SKM-1 (cell line): ENCODE data around the gene SAMD11.
"Not testable (repeated sequence)": the region's sequence is repeated elsewhere in the genome, so short reads cannot be mapped to it uniquely, and the experiment has no call there.

Experiments
- DNase-seq: peaks from one replicate; lab custom pipeline; 2025; ENCODE audit not compliant: unreplicated experiment; lab: John Stamatoyannopoulos, UW

Gene SAMD11, protein sequence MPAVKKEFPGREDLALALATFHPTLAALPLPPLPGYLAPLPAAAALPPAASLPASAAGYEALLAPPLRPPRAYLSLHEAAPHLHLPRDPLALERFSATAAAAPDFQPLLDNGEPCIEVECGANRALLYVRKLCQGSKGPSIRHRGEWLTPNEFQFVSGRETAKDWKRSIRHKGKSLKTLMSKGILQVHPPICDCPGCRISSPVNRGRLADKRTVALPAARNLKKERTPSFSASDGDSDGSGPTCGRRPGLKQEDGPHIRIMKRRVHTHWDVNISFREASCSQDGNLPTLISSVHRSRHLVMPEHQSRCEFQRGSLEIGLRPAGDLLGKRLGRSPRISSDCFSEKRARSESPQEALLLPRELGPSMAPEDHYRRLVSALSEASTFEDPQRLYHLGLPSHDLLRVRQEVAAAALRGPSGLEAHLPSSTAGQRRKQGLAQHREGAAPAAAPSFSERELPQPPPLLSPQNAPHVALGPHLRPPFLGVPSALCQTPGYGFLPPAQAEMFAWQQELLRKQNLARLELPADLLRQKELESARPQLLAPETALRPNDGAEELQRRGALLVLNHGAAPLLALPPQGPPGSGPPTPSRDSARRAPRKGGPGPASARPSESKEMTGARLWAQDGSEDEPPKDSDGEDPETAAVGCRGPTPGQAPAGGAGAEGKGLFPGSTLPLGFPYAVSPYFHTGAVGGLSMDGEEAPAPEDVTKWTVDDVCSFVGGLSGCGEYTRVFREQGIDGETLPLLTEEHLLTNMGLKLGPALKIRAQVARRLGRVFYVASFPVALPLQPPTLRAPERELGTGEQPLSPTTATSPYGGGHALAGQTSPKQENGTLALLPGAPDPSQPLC

DNA sequence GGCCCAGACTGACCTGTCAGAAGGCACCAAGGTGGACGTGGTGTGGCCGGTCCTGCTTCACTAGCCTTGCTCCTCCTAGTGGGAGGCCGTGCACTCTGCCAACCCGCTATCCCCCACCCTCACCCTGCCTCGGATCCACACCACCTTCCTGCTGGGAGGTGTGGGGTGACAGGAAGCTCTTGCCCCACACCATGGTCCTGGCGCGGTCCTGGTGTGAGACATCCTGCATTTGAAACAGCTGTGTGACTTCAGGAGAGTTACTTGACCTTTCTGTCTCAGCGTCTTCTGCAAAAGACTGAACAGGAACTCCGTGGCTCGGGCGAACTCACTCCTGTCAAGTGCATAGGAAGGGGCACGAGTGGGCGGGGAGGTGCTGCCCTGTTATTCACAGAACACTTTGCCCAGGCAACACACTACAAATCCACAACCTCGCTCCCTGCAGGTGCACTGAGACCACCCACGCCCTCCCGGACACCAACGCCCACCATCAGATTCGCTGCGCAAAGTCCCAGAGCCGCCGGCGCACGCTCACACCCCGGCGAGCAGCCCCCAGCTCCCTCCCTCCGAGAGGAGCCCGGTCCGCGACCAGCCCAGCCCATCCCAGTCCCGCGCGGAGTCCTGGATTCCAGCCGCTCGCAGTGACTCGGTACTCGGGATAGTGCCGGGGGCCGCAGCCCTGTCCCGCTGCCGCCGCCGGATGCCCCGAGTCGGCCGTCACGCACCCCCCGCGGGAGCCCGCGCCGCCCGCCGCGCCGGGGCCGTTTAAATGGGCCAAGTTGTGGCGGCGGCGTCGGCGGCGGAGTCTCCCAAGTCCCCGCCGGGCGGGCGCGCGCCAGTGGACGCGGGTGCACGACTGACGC is at the start of gene SAMD11:
Gene SAMD11, plus strand, starts transcription at position 793 of the 860 bp plus-strand sequence. CDS start 509 bp downstream, outside the sequence.
- DNase-seq = no peak

DNA sequence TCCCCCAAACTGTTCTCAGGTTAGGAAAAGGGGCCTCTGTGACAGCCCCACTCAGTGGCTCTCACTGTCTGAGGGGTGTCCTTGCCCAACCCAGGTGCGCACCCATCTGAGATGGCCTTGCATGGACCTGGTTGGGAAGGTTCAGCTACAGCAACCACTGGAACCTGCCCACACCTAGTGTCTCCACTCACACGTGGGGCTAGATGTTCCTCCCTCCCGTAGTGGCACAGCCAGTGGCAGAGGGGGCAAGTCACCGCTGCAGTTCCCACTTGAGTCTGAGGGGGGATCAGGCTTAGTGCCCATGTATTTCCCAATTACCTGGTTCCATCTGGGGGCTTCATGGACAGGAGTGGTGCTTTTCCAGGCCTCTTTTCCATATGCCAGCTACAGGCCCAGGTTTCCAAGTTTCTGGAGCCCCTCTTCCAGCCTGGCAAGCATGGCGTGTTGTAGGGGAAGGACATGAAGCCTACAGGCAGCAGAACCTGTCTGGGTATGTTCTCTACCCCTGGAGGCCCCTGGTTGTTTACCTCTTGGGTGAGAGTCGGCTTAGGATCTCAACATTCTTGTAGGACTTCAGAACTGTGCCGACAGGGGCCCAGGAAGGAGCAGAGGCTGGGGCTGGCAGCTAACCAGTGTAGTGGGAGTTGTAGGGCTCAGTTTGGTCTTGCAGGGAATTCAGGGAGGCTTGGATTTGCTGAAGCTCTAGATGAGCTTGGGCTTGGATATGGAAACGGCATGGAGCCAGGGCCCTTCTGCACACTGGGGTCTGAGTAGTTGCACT is 47.1 kb upstream of the SAMD11 start:
- DNase-seq = not testable (repeated sequence)

DNA sequence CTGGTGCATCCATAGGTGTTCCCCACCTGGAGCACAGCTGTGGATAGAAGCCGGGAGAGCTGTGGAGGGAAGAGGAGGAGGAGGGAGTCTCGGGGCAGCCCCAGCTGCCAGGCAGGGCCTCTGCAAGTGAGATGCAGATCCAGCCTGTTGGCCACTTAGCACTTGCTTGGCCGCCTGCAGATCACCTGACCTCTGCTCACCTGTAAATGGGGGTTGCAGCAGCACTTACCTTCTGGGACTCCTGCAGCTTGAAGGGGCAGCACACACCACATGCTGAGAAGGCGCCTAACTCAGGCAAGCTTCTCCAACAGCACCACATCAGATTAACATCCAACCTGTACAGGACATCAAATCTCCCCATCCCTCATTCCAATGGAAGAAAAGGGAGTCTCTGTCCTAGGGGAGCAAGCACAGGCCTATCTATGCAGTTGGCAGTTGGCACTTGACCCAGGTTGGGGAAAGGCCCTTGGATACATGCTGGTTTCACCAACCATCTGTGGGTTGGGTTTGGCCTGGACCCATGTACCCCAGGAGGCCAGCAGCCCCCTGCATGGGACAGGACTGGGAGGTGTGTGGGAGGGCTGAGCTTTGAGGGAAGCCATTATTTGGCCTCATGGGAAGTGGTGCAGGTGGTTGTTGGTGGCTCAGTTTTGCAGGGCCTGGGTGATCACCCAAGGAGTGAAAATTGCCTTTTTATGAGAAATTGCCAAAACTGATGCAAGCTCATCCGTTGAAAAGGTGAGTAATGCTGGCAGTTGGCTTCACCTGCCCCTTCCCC is 46.3 kb upstream of the SAMD11 start:
- not testable (repeated sequence) for DNase-seq

DNA sequence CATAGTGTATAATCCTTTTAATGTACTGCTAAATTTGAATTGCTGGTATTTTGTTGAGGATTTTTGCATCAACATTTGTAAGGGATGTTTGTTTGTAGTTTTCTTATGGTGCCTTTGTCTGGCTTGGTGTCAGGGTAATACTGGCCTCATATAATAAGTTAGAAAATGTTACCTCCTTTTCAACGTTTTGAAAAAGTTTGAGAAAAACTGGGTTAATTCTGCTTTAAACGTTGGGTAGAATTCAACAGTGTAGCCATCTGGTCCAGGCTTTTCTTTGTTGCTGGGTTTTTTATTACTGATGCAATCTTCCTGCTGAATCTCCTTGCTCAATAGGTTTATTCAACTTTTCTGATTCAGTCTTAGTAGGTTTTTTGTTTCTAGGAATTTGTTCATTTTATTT is 43.2 kb upstream of the SAMD11 start:
- not testable (repeated sequence) for DNase-seq

DNA sequence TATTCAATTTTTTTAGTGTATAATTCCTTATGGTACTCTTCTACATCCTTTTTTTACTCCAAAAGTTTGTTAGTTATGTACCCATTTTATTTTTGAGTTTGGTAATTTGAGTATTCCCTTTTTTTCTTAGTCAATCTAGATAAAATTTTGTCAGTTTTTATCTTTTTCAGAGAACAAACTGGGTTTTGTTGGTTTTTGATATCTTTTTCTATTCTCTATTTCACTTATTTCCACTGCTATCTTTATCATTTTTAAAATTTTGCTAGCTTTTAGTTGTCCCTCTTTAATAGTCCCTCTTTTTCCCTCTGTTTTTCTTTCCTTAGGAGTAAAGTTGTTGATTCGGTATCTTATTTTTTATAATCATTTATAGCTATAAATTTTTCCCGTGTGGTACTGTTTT is 42.8 kb upstream of the SAMD11 start:
- not testable (repeated sequence) for DNase-seq

DNA sequence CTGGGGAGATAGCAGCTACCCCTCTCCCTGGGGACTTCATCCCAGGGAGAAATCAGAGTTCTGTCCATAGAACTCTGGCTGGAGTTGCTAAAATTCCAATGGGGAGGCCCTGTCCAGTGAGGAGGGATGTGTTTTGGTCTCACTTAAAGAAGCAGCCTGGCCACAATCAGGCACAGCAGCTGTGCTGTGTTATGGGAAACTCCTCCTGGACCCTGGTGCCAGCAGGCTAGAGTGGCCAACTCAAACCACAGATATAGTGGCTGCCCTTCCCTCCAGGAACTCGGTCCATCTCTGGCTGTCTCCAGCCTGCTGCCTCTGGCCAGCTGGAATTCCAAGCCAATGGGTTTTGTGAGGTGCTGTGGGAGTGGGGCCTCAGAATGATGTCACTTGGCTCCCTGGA is 37.4 kb upstream of the SAMD11 start:
- no peak for DNase-seq

DNA sequence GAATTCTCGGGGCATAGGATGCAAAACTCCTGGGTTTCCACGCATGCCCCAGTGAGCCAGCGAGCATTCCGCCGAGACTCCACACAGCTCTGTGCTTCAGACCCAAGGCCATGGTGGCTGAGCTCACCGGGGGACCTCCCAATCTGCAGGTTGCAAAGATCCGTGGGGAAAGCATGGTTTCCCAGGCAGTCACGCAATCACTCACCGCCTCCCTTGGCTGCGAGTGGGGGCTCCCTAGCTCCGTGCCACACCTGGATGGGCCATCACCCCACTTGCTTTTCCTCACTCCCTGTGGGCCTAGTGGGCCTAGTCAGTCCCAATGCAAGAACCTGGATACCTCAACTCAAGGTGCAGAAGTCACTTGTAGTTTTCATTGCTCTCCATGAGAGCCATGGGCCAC is 37.0 kb upstream of the SAMD11 start:
- no peak for DNase-seq

DNA sequence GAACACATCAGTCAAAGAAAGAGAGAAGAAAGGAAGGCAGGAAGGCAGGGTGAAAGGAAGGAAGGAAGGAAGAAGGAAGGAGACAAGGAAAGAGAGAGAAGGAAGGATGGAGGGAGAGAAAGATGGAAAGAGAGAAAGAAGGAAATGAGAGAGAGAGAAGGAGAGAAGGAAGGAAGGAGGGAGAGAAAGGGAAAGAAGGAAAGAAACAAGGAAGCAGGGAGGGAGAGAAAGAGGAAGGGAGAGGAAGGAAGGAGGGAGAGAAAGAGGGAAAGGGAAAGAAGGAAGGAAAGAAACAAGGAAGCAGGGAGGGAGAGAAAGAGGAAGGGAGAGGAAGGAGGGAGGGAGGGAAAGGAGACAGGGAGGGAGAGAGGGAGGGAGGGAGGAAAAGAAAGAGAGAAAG is 35.4 kb upstream of the SAMD11 start:
- no peak for DNase-seq

DNA sequence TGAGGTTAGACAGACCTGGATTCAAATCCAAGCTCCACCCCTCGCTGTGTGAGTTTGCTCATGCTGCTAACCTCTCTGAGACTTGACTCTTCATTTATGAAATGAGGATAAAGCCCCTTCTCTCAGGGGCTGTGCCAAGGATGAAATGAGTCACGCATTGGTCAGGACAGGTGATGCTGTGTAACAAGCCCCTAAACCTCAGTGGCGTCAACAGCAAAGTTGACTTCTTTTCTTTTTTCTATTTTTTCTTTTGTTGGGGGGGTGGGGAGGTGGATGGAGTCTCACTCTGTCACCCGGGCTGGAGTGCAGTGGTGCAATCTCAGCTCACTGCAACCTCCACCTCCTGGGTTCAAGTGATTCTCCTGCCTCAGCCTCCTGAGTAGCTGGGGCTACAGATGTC is 33.9 kb upstream of the SAMD11 start:
- not testable (repeated sequence) for DNase-seq

DNA sequence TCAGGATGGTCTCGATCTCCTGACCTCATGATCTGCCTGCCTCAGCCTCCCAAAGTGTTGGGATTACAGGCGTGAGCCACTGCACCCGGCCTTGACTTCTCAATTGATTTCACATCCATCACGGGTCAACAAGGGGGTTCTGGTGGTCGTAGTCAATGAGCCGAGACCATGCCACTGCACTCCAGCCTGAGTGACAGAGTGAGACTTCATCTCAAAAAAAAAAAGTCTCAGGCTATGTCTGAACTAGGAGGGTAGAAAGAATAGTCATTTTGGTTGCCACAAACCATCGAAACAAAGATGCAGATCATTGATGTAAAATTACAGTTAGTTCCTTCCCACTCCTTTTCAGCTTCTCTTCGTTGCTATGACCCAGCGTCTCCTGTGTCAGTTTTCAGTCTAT is 33.5 kb upstream of the SAMD11 start:
- DNase-seq = not testable (repeated sequence)

DNA sequence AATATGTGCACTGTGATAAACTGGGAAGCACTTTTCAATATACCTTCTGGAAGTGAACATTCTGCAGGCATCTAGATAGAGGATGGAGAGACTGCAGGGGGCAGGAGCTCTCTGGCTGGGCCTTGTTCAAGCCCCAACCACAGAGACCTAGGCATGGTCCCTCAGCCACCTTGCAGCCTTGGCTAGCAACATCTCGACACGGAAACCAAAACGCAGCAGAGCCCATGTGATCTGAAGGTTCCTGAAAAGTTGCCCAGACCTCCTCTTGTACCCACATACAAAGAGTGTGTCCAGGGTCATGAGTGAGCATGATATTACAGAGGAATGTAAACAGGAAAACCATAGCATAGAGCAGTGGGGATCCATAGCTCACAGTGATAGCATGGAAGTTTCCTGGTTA is 33.1 kb upstream of the SAMD11 start:
- DNase-seq = no peak

DNA sequence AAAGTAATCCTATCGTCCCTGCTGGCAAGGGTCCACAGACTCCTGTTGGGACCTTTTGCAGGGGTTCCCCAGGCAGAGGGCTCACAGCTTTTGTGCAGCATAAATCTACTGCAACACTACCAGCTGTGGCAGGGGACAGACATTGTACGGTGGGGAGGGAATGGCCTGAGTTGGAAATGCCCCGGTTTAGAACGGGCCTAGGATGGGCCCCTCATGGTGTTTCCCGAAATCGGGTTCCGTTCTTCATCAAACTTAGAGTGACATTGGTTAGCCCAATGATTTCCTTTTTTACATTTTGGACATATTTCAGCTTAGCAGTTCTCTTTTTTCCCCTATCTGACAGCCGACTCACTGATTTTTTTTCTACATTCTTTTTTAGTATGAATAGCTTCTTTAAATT is 26.5 kb upstream of the SAMD11 start:
- no peak for DNase-seq

DNA sequence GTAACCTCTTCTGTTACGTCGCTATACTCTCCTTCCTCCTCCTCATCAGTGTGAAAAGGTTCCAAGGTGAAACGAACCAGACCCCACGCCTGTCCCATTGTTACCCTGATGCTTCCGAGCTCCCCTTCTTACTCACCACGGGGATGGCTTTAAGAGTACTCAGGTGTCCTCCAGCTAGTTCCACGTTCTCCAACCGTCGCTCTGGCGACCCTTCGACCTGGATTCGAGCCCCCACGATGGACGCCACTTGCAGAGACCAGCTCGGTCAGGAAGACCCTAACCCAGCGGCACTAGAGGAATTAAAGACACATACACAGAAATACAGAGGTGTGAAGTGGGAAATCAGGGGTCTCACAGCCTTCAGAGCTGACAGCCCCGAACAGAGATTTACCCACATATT is 25.8 kb upstream of the SAMD11 start:
- DNase-seq = not testable (repeated sequence)

DNA sequence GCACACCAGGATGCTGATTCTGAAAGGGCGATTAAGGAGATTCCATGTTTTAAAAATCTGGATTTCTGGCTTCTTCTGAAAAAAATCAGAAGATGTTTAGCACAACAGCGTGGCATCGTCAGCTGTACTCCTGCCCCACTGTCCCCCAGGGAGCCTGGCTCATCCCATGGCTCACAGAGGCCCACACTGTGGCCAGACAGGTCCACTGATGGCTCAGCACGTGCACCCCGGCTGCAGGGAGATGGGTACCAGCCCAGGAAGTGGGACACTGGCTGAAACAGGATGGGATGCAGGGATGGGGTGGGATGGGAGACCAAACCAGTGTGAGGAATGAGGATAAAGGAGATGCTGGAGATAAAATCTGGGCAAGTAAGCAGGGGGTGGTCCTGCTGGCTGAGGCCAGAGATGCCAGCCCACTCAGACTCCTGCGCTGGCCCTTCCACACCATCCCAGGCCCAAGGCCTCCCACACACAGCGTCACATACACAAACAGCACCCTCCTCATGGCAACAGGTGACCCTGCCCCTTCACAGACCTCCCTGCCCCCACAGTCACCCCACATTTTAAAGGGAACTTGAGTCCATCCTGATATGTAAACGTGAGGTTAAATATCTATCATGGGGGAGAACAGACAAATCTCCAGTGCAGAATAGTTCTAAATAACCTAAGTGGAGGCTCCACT is 23.9 kb upstream of the SAMD11 start:
- no peak for DNase-seq

DNA sequence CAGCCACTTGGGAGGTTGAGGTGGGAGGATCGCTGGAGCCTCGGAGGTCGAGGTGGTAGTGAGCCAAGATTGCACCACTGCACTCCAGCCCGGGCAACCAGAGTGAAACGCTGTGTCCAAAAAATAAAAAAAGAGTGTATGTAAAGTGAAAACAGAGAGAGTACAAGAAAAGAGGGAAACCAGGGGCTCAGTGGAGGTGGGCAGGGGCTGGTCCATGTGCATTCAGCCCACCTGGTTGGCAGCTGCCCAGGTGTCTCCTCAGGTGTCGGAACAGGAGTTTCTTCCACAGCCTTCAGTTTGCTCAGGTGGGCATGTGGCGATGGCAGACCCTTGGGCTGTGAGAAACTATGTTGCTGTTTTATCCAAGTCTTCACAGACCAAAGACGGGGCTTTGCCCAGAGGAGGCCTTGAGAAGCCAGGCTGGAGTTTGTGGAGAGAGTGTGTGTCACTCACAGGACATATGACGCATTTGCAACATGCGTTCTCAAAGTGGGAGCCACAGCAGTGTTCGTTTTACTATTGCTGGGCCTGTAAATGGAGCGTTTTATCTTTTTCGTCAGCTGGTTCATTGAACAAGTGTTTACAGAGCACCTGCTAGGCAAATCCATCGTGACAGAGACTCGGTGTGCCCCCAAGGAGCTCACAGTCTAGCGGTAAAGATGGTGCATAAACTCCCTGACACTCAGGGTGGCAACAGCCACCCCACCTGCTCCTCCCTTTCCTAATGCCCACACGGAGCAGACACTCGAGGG is 22.4 kb upstream of the SAMD11 start:
- no peak for DNase-seq

DNA sequence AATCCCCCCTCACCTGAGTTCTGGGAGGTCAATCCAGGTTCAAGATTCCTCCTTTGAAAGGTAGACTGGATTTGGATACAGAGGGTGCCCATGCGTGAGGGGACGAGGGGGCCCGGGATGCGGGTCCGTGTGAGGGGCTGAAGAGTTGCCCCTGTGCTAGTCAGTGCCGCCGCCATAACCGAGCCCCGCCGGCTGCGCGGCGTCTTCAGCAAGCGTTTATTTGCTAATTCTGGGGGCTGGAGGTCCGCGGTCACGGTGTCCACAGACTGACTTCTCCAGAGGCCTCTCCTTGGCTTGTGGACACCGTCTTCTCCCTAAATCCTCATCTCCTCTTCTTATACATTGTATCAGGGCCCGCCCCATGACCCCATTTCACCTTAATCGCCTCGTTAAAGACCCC is 20.9 kb upstream of the SAMD11 start:
- no peak for DNase-seq

DNA sequence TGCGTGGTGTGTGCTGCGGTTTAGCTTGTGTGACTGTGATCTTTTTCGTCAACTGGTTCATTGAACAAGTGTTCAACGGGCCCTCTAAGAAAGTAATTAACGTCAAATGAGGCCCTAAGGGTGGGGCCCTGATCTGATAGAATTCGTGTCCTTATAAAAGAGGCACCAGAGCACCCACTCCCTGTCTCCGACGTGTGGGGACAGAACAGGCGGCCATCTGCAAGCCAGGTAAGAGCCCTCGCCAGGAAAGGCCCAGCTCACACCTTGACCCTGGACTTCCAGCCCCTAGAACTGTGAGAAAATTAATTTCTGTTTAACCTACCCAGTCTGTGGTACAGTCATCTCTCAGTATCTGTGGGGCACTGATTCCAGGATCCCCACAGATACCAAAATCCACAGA is 20.4 kb upstream of the SAMD11 start:
- DNase-seq = no peak

DNA sequence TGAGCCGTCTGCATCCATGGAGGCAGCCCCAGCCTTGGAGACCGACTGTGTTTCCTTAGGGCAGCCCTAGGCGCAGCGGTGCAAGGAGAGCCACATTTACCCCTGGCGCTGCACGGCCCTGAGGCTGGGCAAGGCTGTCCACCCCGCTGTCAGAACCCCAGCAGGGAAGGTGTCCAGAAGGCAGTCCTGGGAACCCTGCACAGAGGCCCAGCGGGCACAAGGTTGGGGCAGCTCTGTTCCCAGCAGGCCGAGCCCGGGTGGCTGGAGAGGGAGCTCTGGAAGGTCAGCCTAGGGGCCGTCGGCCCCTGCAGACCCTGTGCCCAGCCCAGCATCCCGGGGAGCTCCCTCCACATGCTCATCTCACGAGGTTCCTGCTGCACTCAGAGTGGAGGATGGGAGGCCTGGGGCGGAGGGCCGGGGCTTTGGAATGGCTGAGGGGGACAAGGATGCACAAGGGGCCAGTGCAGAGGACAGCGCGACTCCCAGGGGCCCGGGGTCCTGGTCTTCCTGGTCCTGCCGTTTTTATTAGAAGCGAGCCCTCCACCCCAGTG is 19.9 kb upstream of the SAMD11 start:
- DNase-seq = no peak
